ENCODE measurements around the gene BPGM. TPM values are rescaled to one million over a fixed set of nuclear protein-coding genes. Genes with fewer than 3 reads are reported as not detected.

Gene BPGM
- total and polyA plus RNA-seq, 2 donors (not counting 1 experiment from before 2014, with no cell fraction given), result 7.0 to 9.7 TPM

DNA sequence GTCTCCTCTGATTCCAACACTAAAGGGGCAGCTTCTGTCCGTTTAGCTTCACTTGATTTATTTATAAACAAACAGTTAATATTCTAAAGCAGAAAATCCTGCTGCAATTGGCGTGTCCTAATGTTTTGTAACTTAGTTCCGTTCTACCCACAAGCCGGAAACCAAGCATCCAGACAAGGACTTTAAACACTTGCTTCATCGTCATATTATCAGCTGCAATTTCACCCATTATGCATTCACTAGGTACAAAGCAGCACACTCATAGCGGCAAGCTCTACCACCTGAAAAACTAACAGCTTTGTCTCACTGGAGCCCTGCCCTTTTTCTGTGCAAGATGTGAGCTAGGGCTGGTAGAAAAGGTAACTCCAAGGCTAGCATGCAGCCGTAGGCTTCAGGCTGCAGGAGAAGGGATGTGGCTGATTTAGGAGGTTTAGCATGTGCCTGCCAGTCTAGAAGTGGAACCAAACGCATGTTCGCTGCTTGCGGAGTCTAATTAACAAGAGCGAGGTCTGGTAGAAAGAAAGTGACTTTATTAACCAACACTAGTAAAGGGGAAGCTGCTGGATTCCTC lies 43.7 kb upstream of the BPGM start:
- Histone ChIP-seq H3K9ac (ENCODE audit: low read length) (no peak overlapping the region), H2AFZ (ENCODE audit: insufficient read depth, low read depth, low read length, poor library complexity, severe bottlenecking) (no peak overlapping the region), H3K4me3 (ENCODE audit: control extremely low read depth in 1 of 5, extremely low read depth in 1 of 5, insufficient read depth in 1 of 5, low read depth in 2 of 5, low read length in 4 of 5) (no peak overlapping the region), H3K27me3 (replicated peaks in 1 of 4; ENCODE audit: control extremely low read depth in 1 of 4, control insufficient read depth in 3 of 4, insufficient read depth in 4 of 4, low read length in 3 of 4) (peaks cover 0 to 17% (median 5%) of the 10 kb centered on the region in 4 experiments), H3K27ac (ENCODE audit: low read length in 2 of 2) (no peak overlapping the region), H4K20me1 (ENCODE audit: control insufficient read depth, insufficient read depth, low read length, poor library complexity, severe bottlenecking) (no peaks in the 10 kb centered on the region), H3K4me2 (replicated peaks; ENCODE audit: low read depth, low read length, poor library complexity, severe bottlenecking) (no peak overlapping the region), H3K79me2 (ENCODE audit: control insufficient read depth, insufficient read depth, low read length) (no peaks in the 10 kb centered on the region), H3K36me3 (replicated peaks in 1 of 2; ENCODE audit: control extremely low read depth in 1 of 2, control insufficient read depth in 1 of 2, extremely low read depth in 1 of 2, insufficient read depth in 2 of 2, low read length in 1 of 2) (no peaks in the 10 kb centered on the region), H3K4me1 (ENCODE audit: control insufficient read depth in 2 of 2, insufficient read depth in 2 of 2, low read length in 2 of 2) (peaks cover 0 to 3% of the 10 kb centered on the region in 2 donors), H3K9me3 (ENCODE audit: control extremely low read depth in 1 of 3, control insufficient read depth in 2 of 3, insufficient read depth in 1 of 3, low read length in 2 of 3) (peaks cover 0 to 5% (median 2%) of the 10 kb centered on the region in 3 donors)
- TF ChIP-seq, protein P1, sequence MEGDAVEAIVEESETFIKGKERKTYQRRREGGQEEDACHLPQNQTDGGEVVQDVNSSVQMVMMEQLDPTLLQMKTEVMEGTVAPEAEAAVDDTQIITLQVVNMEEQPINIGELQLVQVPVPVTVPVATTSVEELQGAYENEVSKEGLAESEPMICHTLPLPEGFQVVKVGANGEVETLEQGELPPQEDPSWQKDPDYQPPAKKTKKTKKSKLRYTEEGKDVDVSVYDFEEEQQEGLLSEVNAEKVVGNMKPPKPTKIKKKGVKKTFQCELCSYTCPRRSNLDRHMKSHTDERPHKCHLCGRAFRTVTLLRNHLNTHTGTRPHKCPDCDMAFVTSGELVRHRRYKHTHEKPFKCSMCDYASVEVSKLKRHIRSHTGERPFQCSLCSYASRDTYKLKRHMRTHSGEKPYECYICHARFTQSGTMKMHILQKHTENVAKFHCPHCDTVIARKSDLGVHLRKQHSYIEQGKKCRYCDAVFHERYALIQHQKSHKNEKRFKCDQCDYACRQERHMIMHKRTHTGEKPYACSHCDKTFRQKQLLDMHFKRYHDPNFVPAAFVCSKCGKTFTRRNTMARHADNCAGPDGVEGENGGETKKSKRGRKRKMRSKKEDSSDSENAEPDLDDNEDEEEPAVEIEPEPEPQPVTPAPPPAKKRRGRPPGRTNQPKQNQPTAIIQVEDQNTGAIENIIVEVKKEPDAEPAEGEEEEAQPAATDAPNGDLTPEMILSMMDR (IDR thresholded peaks at IDR 0.05), result no peak
- no peak for TF ChIP-seq EZH2 (IDR thresholded peaks at IDR 0.05; ENCODE audit: borderline replicate concordance, insufficient read depth, low read depth, low read length, poor library complexity, severe bottlenecking)
- no peak overlapping the region for H3K4me3 Mint-ChIP-seq
- DNase-seq (no peak), ATAC-seq (ENCODE audit: low read depth) (no peak)
- H3K4me1 Mint-ChIP-seq, result peaks cover 3% of the 10 kb centered on the region
- H3K27me3 Mint-ChIP-seq, result peaks cover 42% of the 10 kb centered on the region
- peaks cover 2% of the 10 kb centered on the region for H3K9me3 Mint-ChIP-seq (ENCODE audit: insufficient read depth)
- H3K27ac Mint-ChIP-seq, result no peak overlapping the region
- CTCF ChIA-PET, result interaction anchor here (1.0 to 2.4 kb wide), 4 partner anchors 9 to 170 kb away, joined by 3 to 17 read pairs (median 4); no protein-coding TSS in a partner anchor
- 80% methylated on average over 8 of the region's 11 CpGs for WGBS (ENCODE audit: insufficient coverage)
- POLR2A ChIA-PET, result interaction anchor here (0.7 kb wide), 1 partner anchor 169 kb away, joined by 7 read pairs; no protein-coding TSS in a partner anchor
- intact Hi-C loops (cut with micrococcal nuclease), result no loop called here
